Measurements from ENCODE around the gene PSME4. TPM values are rescaled to one million over a fixed set of nuclear protein-coding genes. Genes with fewer than 3 reads are reported as not detected.
"Not testable (repeated sequence)": the region's sequence is repeated elsewhere in the genome, so short reads cannot be mapped to it uniquely, and the experiment has no call there.

The PSME4 gene
- total RNA-seq, 2 experiments from 2014 or later: 37.8 to 44.3 TPM

GRCh38 chr2:53859206-53860181, 111.3 kb downstream of the PSME4 start, which contains the start of gene GPR75:
Gene GPR75 (minus strand): TSS chr2:53859967. CDS start chr2:53854756, 5,211 bp downstream.
- no peak for ATAC-seq
- POLR2A ChIA-PET: no interaction called here
- H3K4me3 Mint-ChIP-seq: no peak within 1 kb of the TSS

DNA sequence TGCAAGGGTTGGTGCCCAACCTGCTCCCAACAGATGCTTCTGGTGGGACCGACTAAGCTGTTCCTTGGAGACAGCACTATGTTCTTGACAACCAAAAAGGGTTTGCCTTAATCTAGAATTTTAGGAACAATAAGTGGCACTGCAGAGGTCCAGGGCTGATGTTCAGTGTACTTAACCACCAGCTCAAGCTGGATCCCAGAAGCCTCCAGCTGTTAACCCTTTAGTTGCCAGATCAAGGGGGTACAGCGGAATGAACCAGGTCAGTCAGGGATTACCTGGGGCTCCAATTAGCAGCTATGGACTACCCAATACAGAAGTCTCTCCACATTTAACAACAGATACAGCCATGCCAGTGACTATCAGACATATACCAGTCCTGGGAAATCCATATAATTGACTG, 114.5 kb downstream of the PSME4 start:
- POLR2A ChIA-PET: no interaction called here
- no peaks in the 10 kb centered on the region for H3K9me3 Mint-ChIP-seq (ENCODE audit: low read depth)
- H3K36me3 Mint-ChIP-seq (ENCODE audit: low read depth): peaks cover 26% of the 10 kb centered on the region
- H3K27me3 Mint-ChIP-seq: no peaks in the 10 kb centered on the region
- H3K27ac Mint-ChIP-seq: no peak overlapping the region
- intact Hi-C loops (cut with DNase I, micrococcal nuclease): no loop called here
- DNase-seq (no peak), ATAC-seq (no peak)
- H3K4me1 Mint-ChIP-seq: peaks cover 7% of the 10 kb centered on the region
- CTCF ChIA-PET: no interaction called here
- H3K4me3 Mint-ChIP-seq: no peak overlapping the region

More at GRCh38 chr2:53859206-53860181, 111.3 kb downstream of the PSME4 start, which contains the start of gene GPR75:
- DNase-seq: no peak
- Mint-ChIP-seq H3K36me3 (ENCODE audit: low read depth) (peaks cover 16% of the 10 kb centered on the region), H3K4me1 (peaks cover 13% of the 10 kb centered on the region), H3K27me3 (no peaks in the 10 kb centered on the region), H3K27ac (no peak within 1 kb of the TSS), H3K9me3 (ENCODE audit: low read depth) (no peaks in the 10 kb centered on the region)
- intact Hi-C loops (cut with DNase I, micrococcal nuclease): no loop called here
- CTCF ChIA-PET: no interaction called here

DNA sequence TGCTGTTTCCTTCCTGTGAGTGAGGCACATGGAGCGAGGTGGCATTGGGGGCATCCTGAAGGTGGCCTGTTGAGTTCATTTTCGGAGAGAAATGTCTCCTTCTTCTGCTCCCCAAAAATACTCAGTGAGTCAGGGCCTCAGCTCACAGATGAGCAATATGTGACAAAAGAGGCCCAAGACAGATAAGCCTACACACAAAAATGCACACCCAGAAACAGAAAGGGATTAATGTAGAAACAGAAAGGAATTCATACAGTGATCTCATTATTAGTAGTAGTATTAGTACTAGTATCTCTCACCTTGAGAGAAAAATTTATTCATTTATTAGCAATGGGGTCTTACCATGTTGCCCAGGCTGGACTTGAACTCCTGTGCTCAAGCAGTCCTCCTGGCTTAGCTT, 116.1 kb downstream of the PSME4 start:
- POLR2A ChIA-PET: no interaction called here
- CTCF ChIA-PET: no interaction called here
- H3K27me3 Mint-ChIP-seq: no peaks in the 10 kb centered on the region
- intact Hi-C loops (cut with DNase I, micrococcal nuclease): no loop called here
- no peak overlapping the region for H3K4me3 Mint-ChIP-seq
- ATAC-seq (peak; percentile 44), DNase-seq (no peak)
- peak overlapping the region; percentile 18 for H3K27ac Mint-ChIP-seq
- H3K9me3 Mint-ChIP-seq (ENCODE audit: low read depth): no peaks in the 10 kb centered on the region
- H3K36me3 Mint-ChIP-seq (ENCODE audit: low read depth): peaks cover 20% of the 10 kb centered on the region
- peaks cover 7% of the 10 kb centered on the region for H3K4me1 Mint-ChIP-seq

GRCh38 chr2:53852532-53852931, 118.3 kb downstream of the PSME4 start:
- intact Hi-C loops (cut with DNase I, micrococcal nuclease): no loop called here
- Mint-ChIP-seq H3K27me3 (no peaks in the 10 kb centered on the region), H3K36me3 (ENCODE audit: low read depth) (peaks cover 22% of the 10 kb centered on the region), H3K27ac (no peak overlapping the region), H3K9me3 (ENCODE audit: low read depth) (no peaks in the 10 kb centered on the region), H3K4me1 (peaks cover 7% of the 10 kb centered on the region), H3K4me3 (no peak overlapping the region)
- ChIA-PET CTCF (no interaction called here), POLR2A (no interaction called here)
- ATAC-seq (no peak), DNase-seq (no peak)

- H3K27me3 Mint-ChIP-seq; H3K27ac Mint-ChIP-seq; H3K4me1 Mint-ChIP-seq; H3K4me3 Mint-ChIP-seq; CTCF ChIA-PET; intact Hi-C loops (cut with DNase I, micrococcal nuclease); DNase-seq; POLR2A ChIA-PET; ATAC-seq; H3K9me3 Mint-ChIP-seq (ENCODE audit: low read depth): not testable (repeated sequence)
- H3K36me3 Mint-ChIP-seq (ENCODE audit: low read depth): peaks cover 22% of the 10 kb centered on the region
These were observed 119.6 kb downstream of the PSME4 start for GRCh38 chr2:53851052-53851757.

DNA sequence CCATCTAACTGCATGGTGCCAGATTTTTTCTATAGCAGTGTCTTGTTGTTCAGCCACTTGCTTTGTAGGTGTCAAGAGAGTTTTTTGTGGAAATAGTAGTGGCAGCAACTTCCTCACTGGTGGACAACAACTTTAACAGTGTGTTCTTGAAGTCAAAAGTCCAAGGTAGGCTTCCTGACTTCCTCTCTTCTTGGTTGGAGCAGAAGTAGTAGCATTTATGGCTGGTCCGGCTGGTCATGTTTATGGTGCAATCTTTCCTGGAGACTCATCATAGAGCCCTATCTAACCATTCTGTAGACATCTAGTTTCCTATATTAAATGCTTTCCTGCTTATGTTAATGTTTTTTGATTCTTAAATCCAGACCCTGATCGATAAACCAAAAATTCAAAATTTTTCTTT, 122.7 kb downstream of the PSME4 start:
- intact Hi-C loops (cut with DNase I, micrococcal nuclease): no loop called here
- Mint-ChIP-seq H3K27ac (no peak overlapping the region), H3K4me1 (peaks cover 2% of the 10 kb centered on the region), H3K9me3 (ENCODE audit: low read depth) (no peaks in the 10 kb centered on the region), H3K27me3 (no peaks in the 10 kb centered on the region), H3K4me3 (no peak overlapping the region), H3K36me3 (ENCODE audit: low read depth) (peaks cover 10% of the 10 kb centered on the region)
- POLR2A ChIA-PET: no interaction called here
- DNase-seq: no peak
- CTCF ChIA-PET: no interaction called here
- ATAC-seq: no peak

DNA sequence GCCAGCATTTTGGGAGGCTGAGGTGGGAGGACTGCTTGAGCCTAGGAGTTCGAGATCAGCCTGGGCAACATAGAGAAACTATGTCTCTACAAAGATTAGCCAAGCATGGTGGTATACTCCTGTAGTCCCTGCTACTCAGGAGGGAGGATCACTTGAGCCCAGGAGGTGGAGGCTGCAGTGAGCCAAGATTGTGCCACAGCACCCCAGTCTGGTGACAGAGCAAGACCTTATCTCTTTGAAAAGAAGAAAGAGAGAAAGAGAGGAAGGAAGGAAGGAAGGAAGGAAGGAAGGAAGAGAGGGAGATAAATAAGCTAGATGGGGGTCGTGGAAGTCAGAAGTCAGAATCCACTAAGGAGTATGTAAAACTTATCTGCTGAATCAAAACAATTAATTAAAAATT, 127.2 kb downstream of the PSME4 start:
- Mint-ChIP-seq H3K27me3 (no peaks in the 10 kb centered on the region), H3K4me3 (no peak overlapping the region), H3K4me1 (peaks cover 4% of the 10 kb centered on the region), H3K9me3 (ENCODE audit: low read depth) (no peaks in the 10 kb centered on the region), H3K27ac (no peak overlapping the region), H3K36me3 (ENCODE audit: low read depth) (peaks cover 8% of the 10 kb centered on the region)
- ChIA-PET POLR2A (no interaction called here), CTCF (no interaction called here)
- intact Hi-C loops (cut with DNase I, micrococcal nuclease): no loop called here
- DNase-seq: no peak
- ATAC-seq: no peak

GRCh38 chr2:53842891-53843290, 127.9 kb downstream of the PSME4 start:
- intact Hi-C loops (cut with DNase I, micrococcal nuclease): no loop called here
- POLR2A ChIA-PET: interaction anchor here (0.6 to 0.7 kb wide), 2 partner anchors 28 to 50 kb away, joined by 3 read pairs; no protein-coding TSS in a partner anchor

GRCh38 chr2:53841651-53842050, 129.1 kb downstream of the PSME4 start:
- ATAC-seq; H3K9me3 Mint-ChIP-seq (ENCODE audit: low read depth); H3K36me3 Mint-ChIP-seq (ENCODE audit: low read depth); H3K4me3 Mint-ChIP-seq; H3K4me1 Mint-ChIP-seq; CTCF ChIA-PET; DNase-seq; H3K27me3 Mint-ChIP-seq; POLR2A ChIA-PET; intact Hi-C loops (cut with DNase I, micrococcal nuclease); H3K27ac Mint-ChIP-seq: not testable (repeated sequence)

More at GRCh38 chr2:53842891-53843290, 127.9 kb downstream of the PSME4 start:
- H3K4me3 Mint-ChIP-seq: no peak overlapping the region
- ATAC-seq (no peak), DNase-seq (no peak)
- H3K27ac Mint-ChIP-seq: no peak overlapping the region
- H3K27me3 Mint-ChIP-seq: no peaks in the 10 kb centered on the region
- H3K36me3 Mint-ChIP-seq (ENCODE audit: low read depth): peaks cover 3% of the 10 kb centered on the region
- peaks cover 4% of the 10 kb centered on the region for H3K4me1 Mint-ChIP-seq
- no peaks in the 10 kb centered on the region for H3K9me3 Mint-ChIP-seq (ENCODE audit: low read depth)
- CTCF ChIA-PET: no interaction called here

DNA sequence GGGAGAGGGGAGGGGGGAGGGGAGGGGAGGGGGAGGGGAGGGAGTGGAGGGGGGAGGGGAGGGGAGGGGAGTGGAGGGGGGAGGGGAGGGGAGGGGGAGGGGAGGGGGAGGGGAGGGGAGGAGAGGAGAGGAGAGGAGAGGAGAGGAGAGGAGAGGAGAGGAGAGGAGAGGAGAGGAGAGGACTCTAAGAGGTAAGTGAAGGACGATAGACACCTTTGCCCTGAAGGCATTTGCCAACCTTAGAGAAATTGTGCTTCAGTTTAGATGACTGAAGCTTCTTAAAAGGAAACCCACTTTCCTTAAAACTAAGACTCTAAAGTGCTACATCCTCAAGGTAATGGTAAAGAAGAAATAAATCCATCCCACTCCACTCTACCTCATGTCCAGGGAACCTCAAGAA, 130.2 kb downstream of the PSME4 start:
- Mint-ChIP-seq H3K9me3 (ENCODE audit: low read depth) (no peaks in the 10 kb centered on the region), H3K4me1 (peaks cover 4% of the 10 kb centered on the region), H3K27me3 (no peaks in the 10 kb centered on the region), H3K27ac (no peak overlapping the region), H3K36me3 (ENCODE audit: low read depth) (peaks cover 1% of the 10 kb centered on the region), H3K4me3 (no peak overlapping the region)
- ChIA-PET CTCF (no interaction called here), POLR2A (no interaction called here)
- no peak for DNase-seq
- intact Hi-C loops (cut with DNase I, micrococcal nuclease): no loop called here
- no peak for ATAC-seq

- POLR2A ChIA-PET: interaction anchor here (0.6 kb wide), 1 partner anchor 95 kb away, joined by 3 read pairs; no protein-coding TSS in a partner anchor
- intact Hi-C loops (cut with DNase I, micrococcal nuclease); H3K9me3 Mint-ChIP-seq (ENCODE audit: low read depth); DNase-seq; H3K4me3 Mint-ChIP-seq; ATAC-seq; CTCF ChIA-PET; H3K36me3 Mint-ChIP-seq (ENCODE audit: low read depth); H3K4me1 Mint-ChIP-seq; H3K27me3 Mint-ChIP-seq; H3K27ac Mint-ChIP-seq: not testable (repeated sequence)
These were observed 140.9 kb downstream of the PSME4 start for GRCh38 chr2:53829980-53830290.
